Left ventricle myocardium superior (tissue), 1 donor: Measurements from ENCODE around the gene ABLIM3. TPM values are rescaled to one million over a fixed set of nuclear protein-coding genes. Genes with fewer than 3 reads are reported as not detected.
A peak's percentile ranks its signal among the peaks of the same experiment; 100 is the strongest.

Experiments
- ATAC-seq: fragments of 200-7000 bp; cut with Tn5 transposase; one replicate; pipeline ENCODE4 v1.9.1; 2020; ENCODE audit warnings: mild to moderate bottlenecking, moderate library complexity
- DNase-seq: peaks from one replicate; pipeline ENCODE4 v3.0.0-alpha.2; 2020
- intact Hi-C: fragments of 100-400 bp; cut with micrococcal nuclease; formaldehyde crosslinking; loops from one replicate; pipeline ENCODE4 v1.11.0; 2022
- total RNA-seq: library from RNA; stranded (reverse); fragmentation: NEBNext Ultra II Directional; extraction: Animal tissue kit (Norgen Biotek cat#: 25700); gene quantifications from one replicate; pipeline ENCODE4 v1.2.1, GENCODE V29; 2021
- donor health status: DM: no; HTN: yes; CAD: no; lungs with severe emphysema.

The ABLIM3 gene
- total RNA-seq, 1 donor from 2014 or later = 130 TPM

DNA sequence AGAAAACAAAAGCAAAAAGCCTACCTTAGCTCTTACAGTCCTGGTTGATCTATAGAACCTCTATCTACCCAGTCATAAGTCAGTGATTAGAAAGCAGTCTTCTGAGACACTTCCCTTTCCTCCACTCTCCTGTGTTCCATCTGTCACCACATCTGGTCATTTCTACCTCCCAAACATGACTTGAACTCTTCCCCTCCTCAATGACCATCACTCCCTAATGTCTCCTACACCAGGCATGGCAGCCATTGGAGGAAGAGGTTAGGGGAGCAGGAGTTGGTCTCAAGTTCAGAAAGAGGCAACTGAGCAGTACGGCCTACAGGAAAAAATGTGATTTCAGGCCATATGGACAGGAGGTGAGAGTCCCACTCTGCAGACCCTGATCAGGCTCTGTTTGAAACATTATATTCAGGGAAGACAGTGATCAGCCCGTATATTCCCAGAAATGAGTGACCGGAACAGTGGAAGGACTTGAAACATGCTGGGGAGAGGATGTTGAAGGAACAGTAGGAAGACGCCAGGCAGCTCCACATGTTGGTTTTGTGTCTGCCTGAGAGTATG is 12.0 kb downstream of the ABLIM3 start:
- DNase-seq (no peak), ATAC-seq (no peak)
- intact Hi-C loops = no loop called here

DNA sequence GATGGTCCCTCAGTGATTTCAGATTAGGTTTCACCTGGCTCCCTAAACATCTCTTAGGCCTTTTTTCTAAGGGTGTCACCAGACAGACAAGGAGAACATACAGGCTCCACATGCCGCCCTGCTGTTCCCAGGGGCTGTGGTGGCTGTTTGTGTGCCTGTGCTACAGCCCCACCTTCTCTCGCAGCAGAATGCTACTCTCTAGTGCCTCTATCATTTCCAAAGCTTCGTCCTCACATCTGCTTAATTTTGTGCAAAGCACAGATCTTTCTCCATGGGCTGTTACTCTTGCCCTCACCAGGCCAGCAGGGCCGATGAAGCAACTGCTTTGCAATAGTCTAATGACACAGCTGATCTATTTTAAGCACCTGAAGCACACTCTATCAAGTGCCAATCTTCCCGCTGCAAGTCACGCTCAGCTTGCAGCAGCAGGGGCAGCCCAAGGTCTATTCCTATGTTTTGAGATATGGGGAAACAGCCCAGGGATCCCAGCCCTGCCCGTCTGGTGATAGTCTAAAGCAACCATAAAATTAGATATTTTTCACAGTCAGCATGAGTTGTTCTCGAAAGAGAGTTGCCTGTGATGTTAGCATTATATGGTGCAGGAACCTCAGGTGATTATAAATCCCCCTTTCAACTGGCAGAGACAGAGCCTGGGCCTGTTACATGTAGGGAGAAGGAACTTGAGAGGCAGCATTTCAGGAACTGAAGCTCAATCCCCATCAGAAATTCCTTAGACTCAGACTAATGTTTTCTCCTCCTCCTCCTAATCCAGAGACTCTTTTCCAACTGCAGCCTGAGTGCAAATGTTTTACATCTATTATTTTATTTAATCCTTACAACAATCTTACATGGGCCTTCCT is 12.7 kb downstream of the ABLIM3 start:
- DNase-seq (peak; percentile 75), ATAC-seq (peak; percentile 83)
- intact Hi-C loops = no loop called here

DNA sequence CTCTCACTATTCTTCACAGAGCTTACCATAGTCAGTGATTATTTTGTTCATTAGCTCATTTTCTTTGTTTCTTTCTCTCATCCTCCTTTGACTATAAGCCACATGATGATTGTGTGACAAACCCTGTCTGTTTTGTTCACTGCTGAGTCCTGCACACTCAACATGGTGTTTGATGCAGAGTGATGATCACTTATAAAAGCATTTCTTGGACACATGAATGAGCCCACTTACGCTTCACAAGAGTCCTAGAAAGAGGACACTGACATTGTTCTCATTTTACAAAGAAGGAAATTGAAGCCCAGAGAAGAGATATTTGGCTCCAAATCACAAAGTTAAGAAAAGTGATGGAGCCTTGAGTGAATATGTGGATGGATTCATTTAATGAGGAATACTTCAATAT is 13.4 kb downstream of the ABLIM3 start:
- DNase-seq (no peak), ATAC-seq (no peak)
- intact Hi-C loops = no loop called here

DNA sequence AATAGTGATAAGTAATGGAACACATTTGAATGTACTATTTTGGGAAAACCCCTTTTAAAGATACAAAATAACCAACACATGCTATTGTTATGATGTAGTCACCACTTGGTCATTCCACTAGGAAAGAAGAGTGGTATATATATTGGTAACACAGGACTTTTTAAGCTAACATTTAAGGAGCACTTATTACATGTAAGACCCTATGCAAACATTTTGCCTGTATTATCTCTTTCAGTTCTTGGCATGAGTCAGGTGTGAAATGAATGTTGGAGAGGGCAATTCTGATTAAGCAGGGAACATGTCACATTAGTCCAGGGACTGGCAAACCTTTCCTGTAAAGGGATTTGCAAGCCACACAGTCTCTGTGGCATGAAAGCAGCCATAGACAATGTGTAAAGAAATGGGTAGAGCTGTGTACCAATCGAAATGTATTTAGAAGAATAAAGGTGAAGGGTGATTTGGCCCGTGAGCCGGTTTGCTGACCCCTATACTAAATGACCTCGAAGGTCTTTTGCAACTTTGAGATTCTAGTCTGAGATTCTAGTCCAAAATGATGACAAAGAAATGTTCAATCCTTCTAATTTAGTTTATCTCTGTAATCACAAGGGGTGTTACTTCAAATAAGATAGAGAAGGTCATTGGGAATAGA is 15.3 kb downstream of the ABLIM3 start:
- DNase-seq (no peak), ATAC-seq (peak; percentile 47)
- intact Hi-C loops = no loop called here

DNA sequence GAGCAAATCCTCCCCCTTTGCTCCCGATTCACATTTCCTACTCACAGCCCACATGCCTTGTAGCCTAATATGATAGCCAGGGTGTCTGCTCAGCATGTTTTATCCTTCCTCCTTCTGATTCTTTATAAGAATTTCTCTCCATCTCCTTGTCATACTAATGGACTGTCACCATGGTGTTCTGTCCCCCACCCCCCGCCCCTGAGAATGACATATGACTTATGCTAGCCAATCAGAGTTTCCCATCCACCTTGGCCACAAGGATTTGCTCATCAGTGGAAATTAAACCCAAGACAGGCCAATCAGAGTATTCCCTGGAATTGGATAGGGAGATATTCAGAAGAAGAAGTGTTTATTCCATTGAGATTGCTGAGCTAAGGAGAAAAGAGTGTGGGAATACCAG is 16.0 kb downstream of the ABLIM3 start:
- ATAC-seq (no peak), DNase-seq (no peak)
- intact Hi-C loops = no loop called here

DNA sequence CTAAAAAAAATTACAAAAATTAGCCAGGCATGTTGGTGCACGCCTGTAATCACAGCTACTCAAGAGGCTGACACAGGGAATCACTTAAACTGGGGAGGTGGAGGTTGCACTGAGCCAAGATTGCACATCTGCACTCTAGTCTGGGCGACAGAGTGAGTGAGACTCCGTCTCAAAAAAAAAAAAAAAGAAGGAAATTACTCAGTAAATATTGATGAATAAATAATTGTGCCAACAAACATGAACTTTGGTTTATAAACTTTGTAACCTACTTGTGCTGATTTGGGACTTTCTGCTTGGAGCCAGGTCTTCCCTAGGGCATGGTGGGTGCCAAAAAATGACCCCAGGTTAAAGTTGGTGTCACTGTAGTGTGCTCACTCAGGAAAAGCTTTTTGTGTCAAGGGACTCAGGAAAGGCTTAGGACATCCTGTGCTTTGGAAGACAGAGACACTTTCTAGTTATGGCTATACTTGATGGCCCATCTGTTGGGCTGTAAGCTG is 19.0 kb downstream of the ABLIM3 start:
- intact Hi-C loops = no loop called here
- DNase-seq (no peak), ATAC-seq (no peak)

DNA sequence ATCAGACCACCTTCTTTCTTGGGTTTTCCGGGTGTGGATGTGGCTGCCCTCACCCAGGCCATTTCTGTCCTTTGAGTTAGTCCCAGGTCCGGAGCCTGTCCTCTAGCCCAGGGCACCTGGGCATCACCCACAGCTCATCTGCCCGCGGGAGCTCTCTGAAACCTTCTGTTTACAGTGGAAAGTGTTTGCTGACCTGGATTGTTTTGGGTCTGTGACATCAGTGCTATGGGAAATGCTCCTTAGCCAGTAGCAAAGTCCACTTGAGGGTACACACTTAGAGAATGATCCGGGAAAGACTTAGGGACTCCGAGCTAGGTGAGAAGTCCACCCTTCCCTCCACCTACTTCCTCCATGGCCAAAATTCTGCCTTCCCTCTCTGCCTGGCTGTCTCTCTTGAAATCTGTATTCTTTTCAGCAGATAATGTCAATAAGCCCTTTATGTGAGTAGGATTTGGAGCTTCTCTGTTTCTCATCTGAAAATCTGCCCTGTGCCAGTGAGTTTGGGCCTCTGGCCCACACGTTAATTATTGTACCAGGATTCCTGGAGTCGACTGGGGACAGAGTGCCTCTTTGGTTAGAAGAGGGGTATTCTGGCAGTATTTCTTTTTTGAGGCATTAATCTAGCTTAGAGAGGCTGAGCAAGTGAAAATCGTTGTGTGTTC is 19.9 kb downstream of the ABLIM3 start:
- ATAC-seq = peak; percentile 6
- DNase-seq = no peak
- intact Hi-C loops = no loop called here

DNA sequence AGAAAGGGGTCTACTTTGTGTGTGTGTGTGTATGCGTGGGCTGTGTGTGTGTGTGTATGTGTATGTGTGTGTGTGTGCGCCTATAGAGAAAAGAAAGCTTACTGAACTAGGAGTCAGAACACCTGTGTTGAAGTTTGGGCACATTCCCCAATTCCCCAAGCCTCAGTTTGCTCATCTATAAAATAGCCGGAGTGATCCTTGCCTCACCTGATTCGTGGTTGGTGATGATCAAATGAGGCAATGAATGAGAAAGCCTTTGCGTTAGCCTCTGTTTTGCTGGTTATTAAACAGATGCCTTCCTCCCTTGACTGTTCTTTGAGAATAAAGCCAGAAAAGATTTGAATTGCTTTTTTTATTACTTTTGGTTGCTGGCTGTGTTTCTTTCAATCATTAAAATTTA is 20.6 kb downstream of the ABLIM3 start:
- DNase-seq (no peak), ATAC-seq (no peak)
- intact Hi-C loops = no loop called here

DNA sequence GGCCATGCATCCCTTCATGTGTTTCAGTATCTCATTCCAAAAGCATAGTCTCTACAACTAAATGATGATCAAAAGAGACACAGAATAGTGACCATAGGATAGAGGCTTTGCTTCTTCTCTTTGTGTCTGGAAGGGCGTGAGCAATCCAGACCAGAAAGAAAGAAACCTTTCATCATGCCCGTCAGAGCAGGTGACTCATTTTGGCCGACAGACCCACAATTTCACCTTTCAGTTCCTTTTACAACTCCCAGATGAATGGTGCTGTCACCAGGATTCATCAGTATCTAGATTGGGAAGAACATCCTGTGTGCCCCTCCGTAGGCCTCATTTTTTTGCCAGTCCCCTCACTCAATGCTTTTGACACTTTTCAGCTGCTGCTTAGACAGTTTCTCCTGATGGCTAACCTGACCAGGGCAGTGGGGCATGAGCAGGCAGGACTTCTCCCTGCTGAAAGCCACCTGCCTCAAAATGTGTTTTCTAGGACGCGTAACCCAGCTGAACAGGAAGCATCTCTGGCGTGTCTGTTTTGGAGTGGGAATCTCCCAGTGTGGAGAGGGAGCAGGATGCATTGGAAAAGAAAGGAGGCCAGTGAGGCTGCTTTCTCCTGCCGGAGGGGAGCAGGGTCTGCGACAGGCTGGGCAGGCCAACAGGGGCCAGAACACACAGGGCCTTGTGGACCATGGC is 21.2 kb downstream of the ABLIM3 start:
- ATAC-seq (peak; percentile 13), DNase-seq (peak; percentile 29)
- intact Hi-C loops = no loop called here

DNA sequence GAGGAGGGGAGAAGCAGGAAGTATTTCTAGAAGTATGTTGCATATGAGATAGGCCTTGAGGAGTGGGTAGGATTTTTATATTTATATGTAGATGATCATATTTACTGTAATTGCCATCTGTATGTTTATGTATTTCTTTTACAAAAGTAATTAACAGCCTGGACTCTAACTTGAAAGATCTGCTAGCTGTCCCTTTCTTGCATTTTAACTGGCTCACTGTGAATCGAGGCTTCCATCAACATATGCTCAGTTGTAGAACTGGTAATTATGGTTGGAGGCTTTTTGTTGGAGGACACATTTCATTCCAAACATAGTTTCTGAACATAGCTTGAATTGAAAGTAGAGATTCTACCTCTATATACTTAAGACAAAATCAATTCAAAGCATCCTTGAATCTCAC is 23.4 kb downstream of the ABLIM3 start:
- no peak for DNase-seq
- intact Hi-C loops = no loop called here
- no peak for ATAC-seq

DNA sequence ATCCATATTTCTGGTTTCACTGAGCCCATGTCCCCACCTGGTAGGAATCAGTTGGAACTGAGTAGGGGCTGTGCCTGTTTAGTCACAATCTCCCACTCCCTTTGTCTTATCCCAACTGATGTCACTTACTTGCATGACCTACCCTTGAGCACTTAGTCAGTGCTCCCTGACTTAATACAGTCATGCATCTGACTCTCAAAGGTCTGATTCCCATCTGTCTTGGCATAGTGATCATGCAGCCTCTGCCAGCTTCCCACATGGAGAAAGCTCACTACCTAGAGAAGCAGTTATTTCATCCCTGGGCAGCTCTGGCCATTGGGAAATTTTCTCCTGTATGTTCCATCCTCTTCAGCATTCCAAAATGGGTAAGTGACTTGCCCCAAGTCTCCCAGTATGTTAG is 24.8 kb downstream of the ABLIM3 start:
- intact Hi-C loops = no loop called here
- ATAC-seq = peak; percentile 38

DNA sequence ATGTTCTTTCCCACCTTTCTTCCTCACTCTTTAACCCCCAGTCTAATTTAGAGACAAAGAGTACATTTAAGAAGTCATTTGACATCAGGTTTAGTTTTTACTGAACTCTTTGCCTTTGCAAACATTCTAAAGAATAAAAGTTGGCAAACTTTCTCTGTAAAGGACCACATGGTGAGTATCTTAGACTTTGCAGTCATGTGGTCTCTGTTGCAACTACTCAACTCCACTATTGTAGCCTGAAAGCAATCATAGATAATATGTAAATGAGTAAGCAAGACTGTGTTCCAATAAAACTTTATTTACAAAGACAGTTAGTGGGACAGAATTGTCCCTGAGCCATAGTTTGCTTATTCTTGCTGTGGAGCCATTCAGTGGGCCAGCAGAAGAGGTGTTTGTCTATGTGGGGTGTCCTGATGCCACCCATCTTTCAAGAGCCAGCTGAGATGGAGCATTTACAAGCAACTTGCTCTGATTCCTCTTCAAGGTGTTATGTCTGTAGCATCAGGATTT is 25.4 kb downstream of the ABLIM3 start:
- DNase-seq = no peak
- no peak for ATAC-seq
- intact Hi-C loops = no loop called here

More for the DNA sequence above, 24.8 kb downstream of the ABLIM3 start:
- peak; percentile 28 for DNase-seq

DNA sequence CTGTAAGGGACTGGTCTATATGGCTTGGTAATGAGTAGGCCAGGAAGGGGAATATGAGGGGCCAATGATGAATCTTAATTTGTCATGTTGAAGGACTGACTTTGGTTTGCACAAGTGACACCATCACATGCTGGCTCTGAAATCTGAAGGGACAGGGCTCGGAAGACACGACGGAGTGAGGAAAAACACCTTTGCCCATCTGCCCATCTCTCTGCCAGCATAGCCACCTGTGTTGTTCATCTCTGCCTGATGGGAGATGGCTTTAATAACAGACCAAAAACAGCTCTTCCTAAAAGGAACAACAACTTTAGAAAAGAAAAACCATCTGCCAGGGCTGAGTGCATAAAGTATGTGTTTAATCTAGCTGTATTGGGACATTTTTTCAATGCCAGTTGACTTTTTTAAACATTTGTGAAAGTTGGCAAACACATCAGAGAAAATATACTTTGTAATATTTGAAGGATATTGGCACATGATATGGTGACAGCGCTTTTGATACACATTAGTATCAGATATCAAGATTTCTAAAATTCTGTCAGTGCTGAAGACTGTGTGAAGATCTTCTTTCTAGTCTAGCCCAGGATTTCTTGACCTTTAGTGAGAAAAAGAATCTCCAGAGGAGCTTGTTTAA is 27.1 kb downstream of the ABLIM3 start:
- intact Hi-C loops = no loop called here
- DNase-seq (no peak), ATAC-seq (no peak)

DNA sequence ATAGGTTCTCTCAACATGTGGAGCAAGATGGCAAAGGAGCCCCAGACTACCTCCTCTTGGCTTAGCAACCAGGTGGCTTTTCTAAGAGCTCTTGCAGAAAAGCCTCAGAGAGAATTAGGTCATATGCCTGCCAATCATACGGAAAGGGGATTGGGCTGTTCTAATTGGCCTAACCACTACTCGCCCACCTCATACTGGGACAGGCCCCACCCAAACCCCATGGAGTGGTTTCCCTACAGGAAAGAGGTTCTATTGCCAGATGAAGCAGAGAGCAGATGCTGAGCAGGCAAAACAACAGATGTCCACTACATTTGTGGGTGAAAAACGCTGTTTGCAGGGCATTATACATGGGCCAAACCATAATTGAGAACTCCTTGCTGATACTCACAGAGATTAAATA is 29.0 kb downstream of the ABLIM3 start:
- ATAC-seq (peak; percentile 25), DNase-seq (peak; percentile 26)
- intact Hi-C loops = no loop called here

DNA sequence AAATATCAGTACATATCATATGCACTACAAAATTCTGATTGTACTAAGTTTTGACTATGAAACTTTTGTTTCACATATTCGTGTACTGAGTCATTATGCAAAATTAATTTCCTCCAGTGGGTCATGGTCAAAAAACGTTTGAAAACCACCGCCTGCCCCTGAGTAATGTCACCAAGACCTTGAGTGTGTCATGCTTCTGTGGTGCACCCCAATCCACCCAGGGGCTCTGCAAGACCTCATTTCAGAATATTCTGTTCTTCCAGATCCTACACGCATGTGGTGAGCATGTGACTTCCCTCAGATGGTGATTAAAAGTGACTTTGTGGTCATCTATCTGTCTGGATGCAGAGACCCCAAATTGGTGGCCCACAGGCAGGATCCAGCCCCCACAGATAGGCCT is 31.0 kb downstream of the ABLIM3 start:
- intact Hi-C loops = no loop called here
- no peak for DNase-seq
- no peak for ATAC-seq

DNA sequence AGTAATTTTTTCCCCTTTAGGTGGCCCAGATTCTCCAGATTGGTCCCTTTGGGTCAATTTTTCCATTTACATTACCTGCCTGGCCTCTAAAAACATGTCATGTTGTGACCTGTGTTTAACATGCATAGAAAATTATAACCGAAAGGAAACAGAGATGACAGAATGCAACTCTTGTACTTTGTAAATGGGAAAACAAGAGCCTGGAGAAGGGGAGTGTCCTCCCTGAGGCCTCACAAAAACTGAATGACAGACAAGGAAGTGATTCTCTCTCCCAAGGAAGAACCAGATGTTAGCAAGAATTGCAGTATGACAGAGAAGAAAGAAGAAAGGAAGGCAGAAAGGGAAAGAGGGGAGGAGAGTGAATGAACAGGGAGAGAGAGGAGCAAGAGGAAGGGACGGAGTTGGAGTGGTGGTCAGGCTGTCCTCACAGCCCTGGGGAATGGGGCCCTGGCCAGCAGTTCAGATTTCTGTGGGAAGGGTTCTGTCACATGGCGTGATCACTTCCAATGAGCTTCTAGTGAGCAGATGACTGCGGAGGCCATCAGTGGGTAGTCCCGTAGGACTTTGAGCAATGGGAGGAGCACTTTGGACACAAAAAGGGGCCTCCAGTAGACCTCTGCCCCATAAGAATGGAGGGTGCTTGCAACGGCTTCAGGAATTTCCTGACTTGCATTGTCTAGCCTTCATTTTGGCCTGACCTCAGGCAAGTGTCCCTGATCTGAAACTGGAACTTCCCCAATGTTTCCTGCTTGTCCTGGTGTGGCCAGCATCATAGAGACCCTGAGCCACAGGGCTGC is 31.6 kb downstream of the ABLIM3 start:
- intact Hi-C loops = no loop called here
- no peak for ATAC-seq
- no peak for DNase-seq

DNA sequence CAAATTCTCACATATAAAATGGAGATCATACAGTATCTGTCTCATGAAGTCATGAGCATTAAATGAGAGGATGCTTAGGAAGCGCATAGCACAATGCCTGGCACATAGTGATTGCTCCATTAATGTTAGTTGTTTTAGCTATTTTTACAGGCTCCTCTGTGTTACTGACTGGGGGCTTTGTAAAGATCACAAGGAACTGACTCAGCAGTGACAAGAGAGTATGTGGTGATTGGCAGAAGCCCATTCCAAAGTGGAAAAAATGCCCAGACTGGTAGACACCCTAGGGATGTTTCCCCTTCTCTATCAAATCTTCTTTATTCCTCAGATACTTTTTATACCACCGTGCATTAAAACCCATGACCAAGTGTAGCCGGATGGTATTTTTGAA is 33.5 kb downstream of the ABLIM3 start:
- ATAC-seq (no peak), DNase-seq (no peak)
- intact Hi-C loops = no loop called here
